VCaP (cell line): ENCODE results near the gene KLHL14.

Experiments used
- H3K27ac ChIP-seq: fragments of 450-650 bp; 2 replicates; pipeline ENCODE4 v1.5.1; 2017
- TF ChIP-seq, protein P1 (sequence below): fragments of 450-650 bp; conservative IDR thresholded peaks from 2 replicates; pipeline ENCODE4 v1.5.1; 2017; ENCODE audit warnings: mild to moderate bottlenecking, moderate library complexity

Gene KLHL14

DNA sequence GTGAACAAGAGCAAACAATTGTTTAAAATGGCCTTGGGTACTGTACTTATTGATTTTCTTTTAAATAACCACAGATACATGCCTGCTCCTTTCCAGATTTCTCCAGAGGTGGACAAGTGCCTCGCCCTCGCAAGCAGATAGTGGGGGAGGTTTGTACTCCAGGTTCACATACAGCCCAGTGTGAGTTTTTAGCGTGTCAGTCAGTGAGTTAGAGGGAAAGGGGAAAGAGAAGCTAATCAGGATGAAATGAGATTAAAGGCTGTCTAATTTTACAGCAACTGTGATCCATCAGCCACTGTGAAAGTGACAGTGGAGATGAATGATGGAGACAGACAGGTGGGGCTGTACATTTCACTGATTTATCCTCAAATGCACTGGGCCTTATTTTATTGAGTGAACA, 74.7 kb downstream of the KLHL14 start:
- H3K27ac ChIP-seq: no peak overlapping the region
- TF ChIP-seq, protein P1, sequence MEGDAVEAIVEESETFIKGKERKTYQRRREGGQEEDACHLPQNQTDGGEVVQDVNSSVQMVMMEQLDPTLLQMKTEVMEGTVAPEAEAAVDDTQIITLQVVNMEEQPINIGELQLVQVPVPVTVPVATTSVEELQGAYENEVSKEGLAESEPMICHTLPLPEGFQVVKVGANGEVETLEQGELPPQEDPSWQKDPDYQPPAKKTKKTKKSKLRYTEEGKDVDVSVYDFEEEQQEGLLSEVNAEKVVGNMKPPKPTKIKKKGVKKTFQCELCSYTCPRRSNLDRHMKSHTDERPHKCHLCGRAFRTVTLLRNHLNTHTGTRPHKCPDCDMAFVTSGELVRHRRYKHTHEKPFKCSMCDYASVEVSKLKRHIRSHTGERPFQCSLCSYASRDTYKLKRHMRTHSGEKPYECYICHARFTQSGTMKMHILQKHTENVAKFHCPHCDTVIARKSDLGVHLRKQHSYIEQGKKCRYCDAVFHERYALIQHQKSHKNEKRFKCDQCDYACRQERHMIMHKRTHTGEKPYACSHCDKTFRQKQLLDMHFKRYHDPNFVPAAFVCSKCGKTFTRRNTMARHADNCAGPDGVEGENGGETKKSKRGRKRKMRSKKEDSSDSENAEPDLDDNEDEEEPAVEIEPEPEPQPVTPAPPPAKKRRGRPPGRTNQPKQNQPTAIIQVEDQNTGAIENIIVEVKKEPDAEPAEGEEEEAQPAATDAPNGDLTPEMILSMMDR: no peak

DNA sequence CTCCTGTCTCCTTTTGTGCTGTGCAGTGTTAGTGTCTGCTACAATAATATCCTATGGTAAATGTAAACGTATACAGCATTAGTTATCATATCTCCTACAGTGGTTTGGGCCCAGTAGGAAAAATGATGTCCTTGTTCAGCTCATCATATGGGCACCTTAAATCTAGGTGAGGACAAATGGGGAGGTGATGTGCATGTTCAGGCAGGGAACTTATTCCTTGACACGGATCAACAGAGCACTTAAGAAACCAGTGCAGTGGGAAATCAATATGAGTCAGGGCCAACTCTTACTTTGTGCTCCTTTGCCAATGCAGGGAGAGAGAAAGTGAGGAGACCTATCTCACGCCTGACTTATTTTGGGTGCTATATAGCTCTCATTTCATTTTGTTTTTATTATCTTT, 76.4 kb downstream of the KLHL14 start:
- TF ChIP-seq, protein P1: no peak
- no peak overlapping the region for H3K27ac ChIP-seq

DNA sequence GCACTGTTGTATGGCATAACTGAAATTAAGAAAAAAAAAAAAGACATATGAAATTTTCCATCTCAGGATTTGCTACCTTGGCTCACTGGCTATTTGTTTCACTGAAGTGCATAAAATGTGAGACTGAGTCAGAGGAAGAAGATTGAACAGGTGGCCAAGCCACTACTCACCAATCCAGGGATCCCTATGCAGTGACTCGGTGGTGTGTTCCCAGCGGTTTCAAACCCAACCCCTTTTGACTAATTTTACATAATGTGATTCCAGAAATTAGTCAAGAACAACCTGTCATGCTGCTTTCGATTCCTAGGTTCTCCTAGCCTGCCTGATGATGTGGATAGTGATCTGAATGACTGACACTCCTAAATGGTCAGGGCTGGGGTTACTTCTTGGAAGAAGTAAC, 77.3 kb downstream of the KLHL14 start:
- TF ChIP-seq, protein P1: no peak
- no peak overlapping the region for H3K27ac ChIP-seq

DNA sequence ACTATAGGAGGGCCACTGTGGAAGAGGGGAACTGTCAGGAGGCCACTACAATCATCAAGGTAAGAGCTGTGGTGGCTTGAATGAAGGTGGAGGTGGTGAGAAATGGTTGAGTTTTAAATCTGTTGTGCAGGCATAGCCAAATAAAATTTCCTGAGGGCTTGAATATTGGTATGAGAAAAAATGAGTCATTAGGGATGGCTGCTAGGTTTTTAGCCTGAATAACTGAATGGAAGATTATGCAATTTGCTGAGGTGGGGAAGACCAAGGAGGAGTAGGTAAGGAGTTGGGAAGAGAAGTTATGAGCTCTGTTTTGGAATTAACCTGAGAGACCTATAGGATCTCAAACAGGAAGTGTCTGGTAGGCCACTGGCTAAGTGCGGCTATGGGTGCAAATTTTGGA, 84.0 kb downstream of the KLHL14 start:
- TF ChIP-seq, protein P1: no peak
- H3K27ac ChIP-seq: no peak overlapping the region

DNA sequence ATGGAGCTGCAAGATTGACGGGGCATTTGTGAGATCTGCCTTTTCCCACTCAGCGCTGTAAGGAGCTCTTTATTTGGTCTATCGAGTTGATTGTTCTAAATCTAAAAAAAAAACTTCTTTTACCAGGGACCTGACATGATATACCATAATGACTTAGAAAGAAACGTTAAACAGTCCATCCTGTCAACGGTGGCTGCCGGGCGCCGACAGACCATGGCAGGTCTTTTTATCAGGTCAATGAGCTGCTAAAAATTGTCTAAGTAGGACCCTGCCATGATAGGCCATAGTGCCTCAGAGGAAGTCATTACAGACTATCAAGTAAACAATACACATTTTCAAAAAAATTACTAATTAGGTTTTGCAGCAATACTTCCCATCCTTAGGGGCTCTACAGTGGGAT, 87.9 kb downstream of the KLHL14 start:
- TF ChIP-seq, protein P1: no peak
- H3K27ac ChIP-seq: no peak overlapping the region

DNA sequence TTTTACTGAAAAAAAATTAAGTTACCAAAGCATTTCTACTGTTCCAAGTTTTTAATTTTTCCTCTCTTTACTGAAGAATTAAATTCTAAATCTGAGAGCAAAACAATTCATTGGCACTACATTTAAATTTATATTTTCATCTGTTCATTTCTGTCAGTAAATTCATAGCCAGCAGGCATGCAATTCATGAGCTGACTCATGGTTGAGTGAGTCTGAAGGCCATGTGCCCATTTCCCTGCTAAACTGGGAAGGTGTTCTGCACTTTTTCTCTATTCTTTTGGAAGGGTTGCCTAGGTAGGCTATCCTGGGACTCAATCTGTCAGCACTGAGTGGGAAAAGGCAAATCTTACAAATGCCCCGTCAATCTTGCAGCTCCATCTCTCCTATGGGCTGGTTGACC, 88.7 kb downstream of the KLHL14 start:
- TF ChIP-seq, protein P1: no peak
- no peak overlapping the region for H3K27ac ChIP-seq

DNA sequence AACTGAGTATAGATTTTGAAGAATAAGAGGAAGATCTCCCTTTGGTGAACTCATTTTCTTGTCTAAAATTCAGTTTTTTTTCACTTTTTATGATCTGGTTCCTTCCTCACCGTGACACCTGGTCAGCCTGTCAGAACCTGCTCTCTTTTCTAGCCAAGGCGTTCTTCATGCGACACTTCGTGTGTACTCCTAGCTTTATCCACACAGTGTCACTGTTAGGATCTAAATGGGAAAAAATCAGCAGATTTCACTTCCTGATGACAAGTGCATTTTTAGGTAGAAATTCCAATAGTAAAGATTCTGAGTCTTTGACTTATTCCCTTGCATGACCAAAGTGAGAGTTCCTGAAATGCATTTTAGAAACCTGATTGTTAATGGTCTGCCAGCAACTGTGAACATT, 89.8 kb downstream of the KLHL14 start:
- H3K27ac ChIP-seq: no peak overlapping the region
- TF ChIP-seq, protein P1: peak; percentile 34; the same call in 1 of the 2 replicates

DNA sequence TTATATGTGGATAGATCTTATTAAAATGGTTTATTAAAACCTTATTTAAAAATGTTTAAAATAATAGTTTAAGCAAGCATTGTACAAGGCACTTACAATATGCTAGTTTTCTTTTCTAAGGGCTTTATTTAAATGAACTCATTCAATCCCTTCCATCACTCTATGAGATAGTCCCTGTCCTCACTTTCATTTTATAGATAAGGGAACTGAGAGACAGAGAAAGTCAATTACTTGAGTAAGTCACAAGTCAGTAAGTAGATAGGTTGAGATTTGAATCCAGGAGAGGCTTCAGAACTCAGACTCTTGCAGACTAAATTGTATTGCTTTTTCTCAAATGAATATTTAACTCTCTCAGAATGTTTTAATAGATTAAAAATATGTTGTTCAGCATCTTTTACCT, 95.2 kb downstream of the KLHL14 start:
- no peak overlapping the region for H3K27ac ChIP-seq
- TF ChIP-seq, protein P1: no peak
